Endothelial cell of umbilical vein (primary cell): ENCODE results near the gene KCNMA1. TPM values are rescaled to one million over a fixed set of nuclear protein-coding genes. Genes with fewer than 3 reads are reported as not detected.

Experiments
- BruUV-seq: library from RNA; stranded (reverse); fragments of 400-500 nt; replicated peaks from 2 replicates; lab custom pipeline; 2021; lab: Mats Ljungman, UMichigan
- CTCF ChIA-PET: fragments of 300-600, 350-600 bp; sonication (Branson Sonifier 250); formaldehyde crosslinking; loops from one replicate; lab custom pipeline; 2021; ENCODE audit warnings: antibody characterized with exemption, inconsistent platforms; lab: Charles Lee
- POLR2A ChIA-PET: fragments of 300-600, 350-600 bp; sonication (Branson Sonifier 250); formaldehyde crosslinking; loops from one replicate; lab custom pipeline; 2021; ENCODE audit warnings: antibody characterized with exemption, inconsistent platforms; lab: Charles Lee
- DNase-seq: peaks from one replicate; pipeline ENCODE4 v3.0.0-alpha.2; 2011; ENCODE audit warnings: low read depth, low spot score
- FAIRE-seq: peaks from 2 replicates; lab custom pipeline; 2011; peaks lifted over from hg19 to GRCh38; lab: Jason Lieb, UNC
- H2AFZ ChIP-seq: 2 replicates; pipeline ENCODE4 v1.6.0; 2012; ENCODE audit warnings: low read depth, low read length, control low read depth, inconsistent platforms
- H3K27ac ChIP-seq: 2 replicates; pipeline ENCODE4 v1.5.1; 2011; ENCODE audit warnings: low read depth, mild to moderate bottlenecking, control low read depth, low read length, moderate library complexity; ENCODE audit not compliant: insufficient read depth
- H3K27me3 ChIP-seq, 2 experiments: 2 replicates each; pipeline versions ENCODE4 v1.6.0 to v1.6.1; 2011; ENCODE audit warnings: low read length in 2 of 2, mixed read lengths in 1 of 2; ENCODE audit not compliant: control insufficient read depth in 2 of 2, insufficient read depth in 2 of 2
- H3K36me3 ChIP-seq, 2 experiments: 2 replicates in 1 of 2; 3 replicates in 1 of 2; pipeline ENCODE4 v1.5.1; 2011; ENCODE audit warnings: low read length in 2 of 2, mild to moderate bottlenecking in 1 of 2, moderate library complexity in 1 of 2; ENCODE audit not compliant: control insufficient read depth in 2 of 2, insufficient read depth in 2 of 2; ENCODE audit errors: extremely low read depth in 1 of 2
- H3K4me1 ChIP-seq: 3 replicates; pipeline ENCODE4 v1.5.1; 2011; ENCODE audit warnings: mild to moderate bottlenecking, low read length; ENCODE audit not compliant: control insufficient read depth, insufficient read depth; ENCODE audit errors: extremely low read depth
- H3K4me2 ChIP-seq: 2 replicates; pipeline ENCODE4 v1.6.1; 2011; ENCODE audit warnings: low read length, control low read depth, mixed read lengths; ENCODE audit not compliant: insufficient read depth
- H3K4me3 ChIP-seq, 3 experiments: fragments of 200-600 bp in 1 of 3; sonication (generic), shearing (Covaris generic) in 1 of 3; replicated peaks in 1 of 3; 2 replicates each; pipeline ENCODE4 v1.5.1; 2011 to 2016; ENCODE audit warnings: control low read depth in 3 of 3, low read length in 3 of 3, mild to moderate bottlenecking in 2 of 3, inconsistent platforms in 1 of 3, low read depth in 1 of 3, moderate library complexity in 1 of 3; ENCODE audit not compliant: insufficient read depth in 1 of 3
- H3K79me2 ChIP-seq: 2 replicates; pipeline ENCODE4 v1.6.0; 2012; ENCODE audit warnings: low read length, inconsistent platforms; ENCODE audit not compliant: control insufficient read depth, insufficient read depth
- H3K9ac ChIP-seq: replicated peaks from 2 replicates; pipeline ENCODE3; 2011; ENCODE audit warnings: low read length, control low read depth; ENCODE audit not compliant: insufficient read depth; ENCODE audit errors: extremely low read depth
- H3K9me1 ChIP-seq: replicated peaks from 3 replicates; pipeline ENCODE4 v1.6.0; 2011; ENCODE audit warnings: mild to moderate bottlenecking, low read length; ENCODE audit not compliant: control insufficient read depth, insufficient read depth; ENCODE audit errors: extremely low read depth
- H3K9me3 ChIP-seq: replicated peaks from 2 replicates; pipeline ENCODE4 v1.5.1; 2012; ENCODE audit warnings: low read length, inconsistent platforms; ENCODE audit not compliant: control insufficient read depth, insufficient read depth
- H4K20me1 ChIP-seq: replicated peaks from 2 replicates; pipeline ENCODE3; 2011; ENCODE audit warnings: mild to moderate bottlenecking, low read length; ENCODE audit not compliant: control insufficient read depth, insufficient read depth; ENCODE audit errors: extremely low read depth
- EZH2 ChIP-seq: IDR thresholded peaks from 2 replicates; pipeline ENCODE4 v1.6.1; 2012; ENCODE audit warnings: borderline replicate concordance, low read depth, mild to moderate bottlenecking, moderate library complexity, low read length, inconsistent platforms; ENCODE audit not compliant: severe bottlenecking
- FOS ChIP-seq: IDR thresholded peaks from 2 replicates; pipeline ENCODE4 v1.6.1; 2011; ENCODE audit warnings: mild to moderate bottlenecking, low read length, moderate library complexity, borderline replicate concordance; ENCODE audit not compliant: insufficient read depth
- GATA2 ChIP-seq: IDR thresholded peaks from 2 replicates; pipeline ENCODE4 v1.7.0; 2011; ENCODE audit warnings: low read depth, mild to moderate bottlenecking, moderate library complexity, mixed read lengths, low read length; ENCODE audit not compliant: insufficient read length, insufficient read depth
- JUN ChIP-seq: IDR thresholded peaks from 2 replicates; pipeline ENCODE4 v1.6.1; 2011; ENCODE audit warnings: borderline replicate concordance, low read depth; ENCODE audit not compliant: insufficient read length, insufficient read depth
- MAX ChIP-seq: IDR thresholded peaks from 2 replicates; pipeline ENCODE4 v1.6.1; 2011; ENCODE audit not compliant: insufficient read depth, insufficient read length
- MYC ChIP-seq: IDR thresholded peaks from one replicate; pipeline ENCODE4 v1.6.1; 2011; ENCODE audit warnings: mild to moderate bottlenecking, low read depth, low read length
- POLR2A ChIP-seq: IDR thresholded peaks from 2 replicates; pipeline ENCODE4 v1.6.1; 2012; ENCODE audit warnings: low read depth, mild to moderate bottlenecking, control low read depth, low read length
- POLR2AphosphoS5 ChIP-seq: IDR thresholded peaks from 2 replicates; pipeline ENCODE4 v1.6.1; 2012; ENCODE audit warnings: low read depth, mild to moderate bottlenecking, control low read depth, low read length, moderate library complexity; ENCODE audit not compliant: insufficient read depth
- dilution Hi-C: fragments of 300-500 bp; cut with MboI; formaldehyde crosslinking; loops from one replicate; pipeline ENCODE4 v1.15.0; 2019; ENCODE audit warnings: low sequenced_read_pairs; ENCODE audit not compliant: extremely low pct_ligation_motif_present
- intact Hi-C: fragments of 100-400 bp; cut with micrococcal nuclease; formaldehyde crosslinking; loops from one replicate; pipeline ENCODE4 v1.10.0; 2022
- polyA plus RNA-seq, 4 experiments: library from polyadenylated mRNA; depleted of rRNA in 3 of 4; stranded (reverse) in 3 of 4; unstranded in 1 of 4; fragments of >200 nt; gene quantifications; 2 replicates each; pipeline versions ENCODE4 v1.2.1 to v1.2.3, GENCODE V29; 2011 to 2012; ENCODE audit warnings: missing spikeins in 1 of 4
- total RNA-seq: library from RNA; stranded (reverse); gene quantifications from 2 replicates; pipeline ENCODE4 v1.2.3, GENCODE V29; 2021
- TF ChIP-seq, protein P1 (sequence below), 2 donors: IDR thresholded peaks; 1 replicate in 1 of 2; 2 replicates in 1 of 2; pipeline ENCODE4 v1.5.1; 2011; ENCODE audit warnings: low read length in 2 of 2, mild to moderate bottlenecking in 2 of 2, moderate library complexity in 2 of 2, control low read depth in 1 of 2, inconsistent platforms in 1 of 2, low read depth in 1 of 2; ENCODE audit not compliant: insufficient read depth in 1 of 2; ENCODE audit errors: extremely low read depth in 1 of 2

Gene KCNMA1
- total and polyA plus RNA-seq, 2 donors (not counting 3 experiments of a cell fraction or from before 2014, with no cell fraction given): 0.10 to 0.82 TPM

GRCh38 chr10:77202857-77203256 is 434.8 kb downstream of the KCNMA1 start:
- no TSS peak for BruUV-seq
- FAIRE-seq: no peak

More at GRCh38 chr10:77202857-77203256, 434.8 kb downstream of the KCNMA1 start:
- no peaks in the 10 kb centered on the region for H3K79me2 ChIP-seq
- H3K27ac ChIP-seq: no peak overlapping the region
- peaks cover 10% of the 10 kb centered on the region for H3K4me1 ChIP-seq
- no peaks in the 10 kb centered on the region for H3K9me1 ChIP-seq
- no peak overlapping the region for H3K9ac ChIP-seq
- no peak overlapping the region for H3K4me2 ChIP-seq
- no peak overlapping the region for H3K4me3 ChIP-seq
- no peak overlapping the region for H2AFZ ChIP-seq
- H4K20me1 ChIP-seq: no peaks in the 10 kb centered on the region
- TF ChIP-seq EZH2: no peak
- no peak for TF ChIP-seq FOS
- TF ChIP-seq MYC: no peak
- no peak for TF ChIP-seq MAX
- no peak for TF ChIP-seq GATA2
- TF ChIP-seq POLR2A: no peak
- no peak for TF ChIP-seq JUN
- no peak for TF ChIP-seq POLR2AphosphoS5
- TF ChIP-seq, protein P1, sequence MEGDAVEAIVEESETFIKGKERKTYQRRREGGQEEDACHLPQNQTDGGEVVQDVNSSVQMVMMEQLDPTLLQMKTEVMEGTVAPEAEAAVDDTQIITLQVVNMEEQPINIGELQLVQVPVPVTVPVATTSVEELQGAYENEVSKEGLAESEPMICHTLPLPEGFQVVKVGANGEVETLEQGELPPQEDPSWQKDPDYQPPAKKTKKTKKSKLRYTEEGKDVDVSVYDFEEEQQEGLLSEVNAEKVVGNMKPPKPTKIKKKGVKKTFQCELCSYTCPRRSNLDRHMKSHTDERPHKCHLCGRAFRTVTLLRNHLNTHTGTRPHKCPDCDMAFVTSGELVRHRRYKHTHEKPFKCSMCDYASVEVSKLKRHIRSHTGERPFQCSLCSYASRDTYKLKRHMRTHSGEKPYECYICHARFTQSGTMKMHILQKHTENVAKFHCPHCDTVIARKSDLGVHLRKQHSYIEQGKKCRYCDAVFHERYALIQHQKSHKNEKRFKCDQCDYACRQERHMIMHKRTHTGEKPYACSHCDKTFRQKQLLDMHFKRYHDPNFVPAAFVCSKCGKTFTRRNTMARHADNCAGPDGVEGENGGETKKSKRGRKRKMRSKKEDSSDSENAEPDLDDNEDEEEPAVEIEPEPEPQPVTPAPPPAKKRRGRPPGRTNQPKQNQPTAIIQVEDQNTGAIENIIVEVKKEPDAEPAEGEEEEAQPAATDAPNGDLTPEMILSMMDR (IDR thresholded peaks at IDR 0.05; ENCODE audit: extremely low read depth in 1 of 2, insufficient read depth in 1 of 2, low read depth in 1 of 2, low read length in 2 of 2): no peak
- ChIA-PET POLR2A (no interaction called here), CTCF (interaction anchor here (0.6 to 1.0 kb wide), 2 partner anchors 29 to 444 kb away, joined by 3 read pairs; no protein-coding TSS in a partner anchor)
- H3K9me3 ChIP-seq: no peaks in the 10 kb centered on the region
- peaks cover 0 to 12% of the 10 kb centered on the region in 2 experiments for H3K27me3 ChIP-seq
- DNase-seq: no peak
- dilution Hi-C loops (no loop called here), intact Hi-C loops (no loop called here)
- no peaks in the 10 kb centered on the region for H3K36me3 ChIP-seq
